HepG2 (cell line): ENCODE data around the gene ARHGAP15. TPM values are rescaled to one million over a fixed set of nuclear protein-coding genes. Genes with fewer than 3 reads are reported as not detected.

ENCODE experiments used
- ATAC-seq: fragments of 200-7000 bp; cut with Tn5 transposase; 3 replicates; pipeline ENCODE4 v1.9.1; 2020; ENCODE audit warnings: mild to moderate bottlenecking, moderate library complexity
- BruUV-seq: library from RNA; stranded (reverse); fragments of 400-500 nt; replicated peaks from 2 replicates; lab custom pipeline; 2021; lab: Mats Ljungman, UMichigan
- CTCF ChIA-PET: fragments of 300-600 bp; formaldehyde crosslinking; extraction: SDS; loops from one replicate; lab custom pipeline; 2021; ENCODE audit warnings: low total read pairs, inconsistent platforms, low intra/inter-chr PET ratio; lab: Yijun Ruan, JAX
- POLR2A ChIA-PET: fragments of 350-600 bp; sonication (Branson Sonifier 250); formaldehyde crosslinking; loops from one replicate; lab custom pipeline; 2020; ENCODE audit warnings: antibody characterized with exemption, inconsistent platforms; lab: Yijun Ruan, JAX
- DNase-seq: peaks from one replicate; pipeline ENCODE4 v3.0.0-alpha.2; 2015; ENCODE audit warnings: low spot score
- FAIRE-seq: peaks from 3 replicates; lab custom pipeline; 2011; peaks lifted over from hg19 to GRCh38; lab: Jason Lieb, UNC
- H2AFZ ChIP-seq: one replicate; pipeline ENCODE4 v1.6.1; 2011; ENCODE audit warnings: low read length, inconsistent platforms
- H3K27ac ChIP-seq: fragments of 300-600 bp; 3 replicates; pipeline ENCODE4 v1.8.0; 2011; ENCODE audit warnings: mixed run types, mild to moderate bottlenecking, mixed read lengths, low read length, inconsistent platforms; ENCODE audit not compliant: insufficient read depth; ENCODE audit errors: extremely low read length
- H3K27me3 ChIP-seq, 2 experiments: fragments of 200-600 bp in 1 of 2; 2 replicates in 1 of 2; 3 replicates in 1 of 2; pipeline versions ENCODE4 v1.6.0 to v1.8.0; 2011; ENCODE audit warnings: low read length in 2 of 2, mild to moderate bottlenecking in 2 of 2, moderate library complexity in 2 of 2, inconsistent platforms in 1 of 2; ENCODE audit not compliant: insufficient read depth in 2 of 2, control insufficient read depth in 1 of 2
- H3K36me3 ChIP-seq, 2 experiments: fragments of 200-600 bp in 1 of 2; replicated peaks in 1 of 2; 2 replicates in 1 of 2; 3 replicates in 1 of 2; pipeline versions ENCODE4 v1.5.1 to v1.8.0; 2011; ENCODE audit warnings: low read length in 2 of 2, inconsistent platforms in 1 of 2; ENCODE audit not compliant: insufficient read depth in 2 of 2, control insufficient read depth in 1 of 2
- H3K4me1 ChIP-seq: 2 replicates; pipeline ENCODE4 v1.5.1; 2012; ENCODE audit warnings: low read length, inconsistent platforms; ENCODE audit not compliant: insufficient read depth
- H3K4me2 ChIP-seq: 2 replicates; pipeline ENCODE4 v1.6.0; 2011; ENCODE audit warnings: low read depth, low read length, inconsistent platforms
- H3K4me3 ChIP-seq, 3 experiments: fragments of 200-600 bp in 1 of 3; sonication (generic), shearing (Covaris generic) in 1 of 3; replicated peaks in 1 of 3; 2 replicates each; pipeline ENCODE4 v1.5.1; 2011 to 2016; ENCODE audit warnings: low read length in 3 of 3, inconsistent platforms in 2 of 3, low read depth in 2 of 3, mild to moderate bottlenecking in 2 of 3, control low read depth in 1 of 3, mixed read lengths in 1 of 3; ENCODE audit not compliant: insufficient read depth in 1 of 3
- H3K79me2 ChIP-seq: one replicate; pipeline ENCODE4 v1.6.1; 2011; ENCODE audit warnings: low read length, inconsistent platforms; ENCODE audit not compliant: insufficient read depth
- H3K9ac ChIP-seq: 2 replicates; pipeline ENCODE4 v1.6.0; 2011; ENCODE audit warnings: mild to moderate bottlenecking, low read depth, low read length, inconsistent platforms; ENCODE audit not compliant: insufficient read depth
- H3K9me3 ChIP-seq: 2 replicates; pipeline ENCODE4 v1.5.1; 2012; ENCODE audit warnings: mild to moderate bottlenecking, low read length
- H4K20me1 ChIP-seq: 2 replicates; pipeline ENCODE4 v1.6.0; 2011; ENCODE audit warnings: inconsistent platforms, mild to moderate bottlenecking, low read length, moderate library complexity; ENCODE audit not compliant: insufficient read depth
- NR2F1 ChIP-seq, 2 experiments: fragments of 450-650 bp in 1 of 2; formaldehyde crosslinking in 1 of 2; IDR thresholded peaks; 2 replicates each; pipeline versions ENCODE4 v1.5.0 to v1.6.1; 2016 to 2020; ENCODE audit warnings: mild to moderate bottlenecking in 1 of 2, missing compliant biosample characterization in 1 of 2, missing genetic modification reagents in 1 of 2, moderate library complexity in 1 of 2
- WGBS: methylation state at CpG from one replicate; pipeline ENCODE4 v1.1.6; 2017; ENCODE audit warnings: low lambda C conversion rate; 5-methylcytosine and 5-hydroxymethylcytosine counted together
- in situ Hi-C: cut with HindIII; loops from 2 replicates; pipeline ENCODE4 v1.10.0; 2017; ENCODE audit warnings: low pct_unique_long_range_greater_than_20kb; ENCODE audit not compliant: extremely low pct_ligation_motif_present
- intact Hi-C: fragments of 100-400 bp; cut with micrococcal nuclease; formaldehyde crosslinking; loops from one replicate; pipeline ENCODE4 v1.10.0; 2022; ENCODE audit not compliant: unreplicated experiment
- polyA plus RNA-seq, 8 experiments: library from polyadenylated mRNA; depleted of rRNA in 3 of 8; stranded (reverse) in 7 of 8; unstranded in 1 of 8; fragments of >200 nt; fragmentation: Illumina TruSeq in 4 of 8; extraction: Trizol in 4 of 8; gene quantifications; 2 replicates each; pipeline versions ENCODE4 v1.2.1 to v1.2.3, GENCODE V29; 2011 to 2016; ENCODE audit warnings: low read depth in 4 of 8, missing spikeins in 1 of 8, mixed read lengths in 1 of 8; ENCODE audit not compliant: insufficient read depth in 1 of 8
- total RNA-seq, 5 experiments: library from RNA; depleted of rRNA; stranded (reverse); fragments of >200 nt; fragmentation: Illumina TruSeq; extraction: Trizol; gene quantifications; 2 replicates each; pipeline ENCODE4 v1.2.3, GENCODE V29; 2016; ENCODE audit warnings: low read depth in 1 of 5
- TF ChIP-seq, protein P1 (sequence below), 2 experiments: sonication (generic) in 1 of 2; formaldehyde crosslinking in 1 of 2; IDR thresholded peaks; 2 replicates each; pipeline versions ENCODE4 v1.5.1 to v1.6.1; 2011 to 2020; ENCODE audit warnings: borderline replicate concordance in 1 of 2, low read depth in 1 of 2, low read length in 1 of 2, mild to moderate bottlenecking in 1 of 2, missing genetic modification reagents in 1 of 2, moderate library complexity in 1 of 2

ARHGAP15 gene
- total and polyA plus RNA-seq, 2 of the 13 experiments (the other 11 are each of a cell fraction or from before 2014, with no cell fraction given) = 0.04 TPM; not detected in 1

- Histone ChIP-seq H3K4me2 (no peak overlapping the region), H3K36me3 (no peaks in the 10 kb centered on the region), H3K9me3 (no peaks in the 10 kb centered on the region), H3K9ac (no peak overlapping the region), H4K20me1 (no peaks in the 10 kb centered on the region), H2AFZ (no peak overlapping the region), H3K79me2 (no peaks in the 10 kb centered on the region), H3K27ac (no peak overlapping the region), H3K4me3 (no peak overlapping the region), H3K4me1 (no peaks in the 10 kb centered on the region), H3K27me3 (no peaks in the 10 kb centered on the region)
- ChIA-PET CTCF (interaction anchor here (2.4 to 2.9 kb wide), 2 partner anchors 96 to 147 kb away, joined by 17 to 23 read pairs; no protein-coding TSS in a partner anchor), POLR2A (no interaction called here)
- TF ChIP-seq, protein P1, sequence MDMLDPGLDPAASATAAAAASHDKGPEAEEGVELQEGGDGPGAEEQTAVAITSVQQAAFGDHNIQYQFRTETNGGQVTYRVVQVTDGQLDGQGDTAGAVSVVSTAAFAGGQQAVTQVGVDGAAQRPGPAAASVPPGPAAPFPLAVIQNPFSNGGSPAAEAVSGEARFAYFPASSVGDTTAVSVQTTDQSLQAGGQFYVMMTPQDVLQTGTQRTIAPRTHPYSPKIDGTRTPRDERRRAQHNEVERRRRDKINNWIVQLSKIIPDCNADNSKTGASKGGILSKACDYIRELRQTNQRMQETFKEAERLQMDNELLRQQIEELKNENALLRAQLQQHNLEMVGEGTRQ (IDR thresholded peaks at IDR 0.05; ENCODE audit: low read depth, low read length) = no peak
- TF ChIP-seq, protein P1 (CRISPR knock-in tag; IDR thresholded peaks at IDR 0.05; ENCODE audit: borderline replicate concordance) = no peak
- no peak for TF ChIP-seq NR2F1 (CRISPR knock-in tag; IDR thresholded peaks at IDR 0.05)
- intact Hi-C loops = no loop called here
- FAIRE-seq = no peak
- ATAC-seq = no peak
- in situ Hi-C loops = loop anchor here (5.0 kb wide), 2 partner anchors 96 to 151 kb away; no protein-coding TSS in a partner anchor
- no peak for DNase-seq
- WGBS = 10% methylated on average over 3 of the region's 3 CpGs
- BruUV-seq = no TSS peak
Measured at GRCh38 chr2:143258126-143258892, 129.1 kb downstream of the ARHGAP15 start.
